Stimulated activated CD4-positive, alpha-beta T cell treated with anti-CD3 and anti-CD28 coated beads, Interleukin-4, amount 100 ng/mL, for 1 hour (primary cell): Measurements from ENCODE around the gene APOBEC3F.

Experiments
- DNase-seq: peaks from one replicate; pipeline ENCODE4 v3.0.0-alpha.2; 2020

The APOBEC3F gene

GRCh38 chr22:39095971-39096370 lies 55.3 kb downstream of the APOBEC3F start:
- DNase-seq: no peak

DNA sequence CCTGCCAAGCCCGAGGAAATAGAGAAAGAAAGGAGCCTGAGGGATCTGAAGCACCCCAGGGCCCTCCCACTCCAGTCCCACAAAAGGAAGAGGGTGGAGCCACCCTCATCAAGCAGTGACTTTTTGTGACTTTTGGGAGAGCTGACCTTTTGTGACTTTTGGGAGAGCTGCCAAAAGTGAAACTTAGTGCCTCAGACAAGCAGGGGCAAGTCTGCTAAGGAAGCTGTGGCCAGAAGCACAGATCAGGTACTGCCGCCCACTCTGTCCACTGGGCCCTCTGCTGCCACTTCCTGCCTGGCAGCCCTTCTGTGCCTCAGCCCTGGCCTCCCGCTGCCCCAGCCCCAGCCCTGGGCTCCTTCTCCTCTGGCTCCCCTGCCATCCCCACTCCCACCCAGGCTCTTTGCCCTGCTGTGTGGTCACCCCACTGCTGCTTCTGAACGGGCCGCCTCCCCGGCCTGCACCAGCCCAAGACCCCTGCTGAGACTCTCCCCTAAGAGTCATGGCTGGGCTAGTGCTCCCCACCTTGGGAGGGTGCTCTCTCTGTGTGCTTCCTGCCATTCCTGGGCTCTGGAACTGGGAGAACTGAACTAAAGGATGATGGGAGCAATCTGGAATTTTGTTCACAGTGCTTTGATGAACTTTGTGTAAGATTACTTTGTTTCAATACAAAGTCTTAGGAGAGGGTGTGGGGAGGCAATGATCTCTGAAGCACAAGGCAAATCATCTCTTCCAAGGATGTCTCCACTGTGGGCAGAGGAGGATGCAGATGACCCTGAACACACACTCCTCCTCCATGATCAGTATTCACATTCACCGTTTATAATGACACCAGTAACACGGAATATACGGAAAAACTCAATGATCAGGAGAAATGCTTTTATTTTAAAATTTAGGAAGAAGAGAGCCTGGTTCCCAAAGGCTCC lies 56.7 kb downstream of the APOBEC3F start, which contains the start of gene APOBEC3H:
APOBEC3H (plus strand) TSS at position 147 of the 923 bp plus-strand sequence. CDS start 3,035 bp downstream, outside the sequence.
- no peak for DNase-seq

DNA sequence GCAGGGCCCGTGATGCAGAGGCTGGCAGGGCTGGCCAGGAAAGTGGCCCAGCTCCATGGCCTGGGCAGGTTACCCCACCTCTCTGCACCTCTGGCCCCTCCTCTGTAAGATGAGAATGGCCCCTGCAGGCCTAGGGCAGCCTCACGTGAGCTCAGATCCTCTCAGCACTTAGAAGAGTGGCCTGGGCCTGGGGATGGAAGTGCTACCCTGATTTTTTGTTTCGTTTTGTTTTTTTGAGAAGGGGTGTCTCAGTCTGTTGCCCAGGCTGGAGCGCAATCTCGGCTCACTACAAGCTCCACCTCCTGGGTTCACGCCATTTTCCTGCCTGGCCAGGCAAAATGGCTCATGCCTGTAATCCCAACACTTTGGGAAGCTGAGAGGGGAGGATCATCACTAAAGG lies 57.4 kb downstream of the APOBEC3F start:
- DNase-seq: no peak

- no peak for DNase-seq
These were observed 57.9 kb downstream of the APOBEC3F start for GRCh38 chr22:39098576-39098975.

DNA sequence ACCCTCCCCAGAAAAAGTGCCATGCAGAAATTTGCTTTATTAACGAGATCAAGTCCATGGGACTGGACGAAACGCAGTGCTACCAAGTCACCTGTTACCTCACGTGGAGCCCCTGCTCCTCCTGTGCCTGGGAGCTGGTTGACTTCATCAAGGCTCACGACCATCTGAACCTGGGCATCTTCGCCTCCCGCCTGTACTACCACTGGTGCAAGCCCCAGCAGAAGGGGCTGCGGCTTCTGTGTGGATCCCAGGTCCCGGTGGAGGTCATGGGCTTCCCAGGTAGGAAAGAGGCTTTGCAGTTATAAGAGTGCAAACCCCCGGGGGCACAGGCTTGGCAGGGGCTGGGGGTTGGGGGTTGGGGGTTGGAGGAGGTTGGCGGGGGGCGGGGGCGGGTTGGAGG lies 60.6 kb downstream of the APOBEC3F start:
- no peak for DNase-seq

DNA sequence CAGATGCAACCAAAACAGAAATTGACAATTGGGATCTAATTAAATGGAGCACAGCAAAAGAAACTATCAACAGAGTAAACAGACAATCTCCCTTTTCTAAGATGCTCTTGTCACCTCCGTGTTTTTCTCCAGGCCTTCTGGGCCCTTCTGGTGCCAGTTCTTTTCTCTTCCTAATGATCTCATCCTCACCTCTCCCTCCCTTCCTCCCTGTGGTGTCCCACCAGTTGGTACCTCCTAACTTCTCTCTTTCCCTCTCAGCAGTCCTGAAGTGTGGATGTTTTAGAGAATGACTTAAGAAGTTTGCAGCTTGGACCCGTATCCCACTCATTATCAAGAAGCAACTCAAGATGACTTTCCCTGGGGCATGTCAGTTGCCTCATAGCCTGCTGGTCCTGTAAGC lies 62.8 kb downstream of the APOBEC3F start:
- DNase-seq: no peak
